Measurements from ENCODE around the gene CLEC2L. TPM values are rescaled to one million over a fixed set of nuclear protein-coding genes. Genes with fewer than 3 reads are reported as not detected.

CLEC2L gene
- total RNA-seq, 1 donor from 2014 or later, result not detected

GRCh38 chr7:139502226-139502625 lies 21.3 kb upstream of the CLEC2L start:
- Histone ChIP-seq H3K27me3 (no peaks in the 10 kb centered on the region), H3K27ac (no peak overlapping the region), H3K4me3 (no peak overlapping the region), H3K9me3 (no peaks in the 10 kb centered on the region), H3K36me3 (no peaks in the 10 kb centered on the region), H3K4me1 (no peaks in the 10 kb centered on the region)
- DNase-seq (no peak), ATAC-seq (no peak)
- TF ChIP-seq CTCF (IDR thresholded peaks at IDR 0.05), result no peak
- intact Hi-C loops (cut with DNase I), result no loop called here

GRCh38 chr7:139505563-139505962 lies 17.9 kb upstream of the CLEC2L start:
- H3K9me3 ChIP-seq, result no peaks in the 10 kb centered on the region
- H3K27ac ChIP-seq, result no peak overlapping the region
- H3K36me3 ChIP-seq, result no peaks in the 10 kb centered on the region
- DNase-seq (no peak), ATAC-seq (peak; percentile 24)
- H3K4me3 ChIP-seq, result no peak overlapping the region
- H3K4me1 ChIP-seq, result no peaks in the 10 kb centered on the region
- peak; percentile 11 for TF ChIP-seq CTCF (IDR thresholded peaks at IDR 0.05)
- no peaks in the 10 kb centered on the region for H3K27me3 ChIP-seq
- intact Hi-C loops (cut with DNase I), result no loop called here

DNA sequence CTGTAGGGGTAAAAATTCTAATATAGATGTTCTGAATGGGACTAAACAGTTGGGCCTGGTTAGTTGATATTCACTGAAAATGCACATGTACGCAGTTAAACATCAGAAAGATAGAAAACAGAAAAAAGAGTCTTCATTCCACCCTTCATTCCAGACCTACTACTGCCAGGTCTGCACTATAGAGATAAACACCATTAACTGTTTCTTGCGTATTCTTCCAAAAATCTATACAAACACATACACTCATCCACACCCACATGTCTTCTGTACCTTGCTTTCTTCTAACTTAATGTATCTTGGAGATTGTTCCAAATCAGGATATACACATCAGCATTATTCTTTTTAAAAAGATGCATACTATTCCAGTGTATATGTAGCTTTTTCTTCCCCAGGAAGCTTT lies 13.9 kb upstream of the CLEC2L start:
- Histone ChIP-seq H3K4me1 (no peaks in the 10 kb centered on the region), H3K27ac (no peak overlapping the region), H3K27me3 (no peaks in the 10 kb centered on the region), H3K4me3 (no peak overlapping the region), H3K9me3 (no peaks in the 10 kb centered on the region), H3K36me3 (no peaks in the 10 kb centered on the region)
- no peak for ATAC-seq
- DNase-seq, result no peak
- no peak for TF ChIP-seq CTCF (IDR thresholded peaks at IDR 0.05)
- intact Hi-C loops (cut with DNase I), result no loop called here

DNA sequence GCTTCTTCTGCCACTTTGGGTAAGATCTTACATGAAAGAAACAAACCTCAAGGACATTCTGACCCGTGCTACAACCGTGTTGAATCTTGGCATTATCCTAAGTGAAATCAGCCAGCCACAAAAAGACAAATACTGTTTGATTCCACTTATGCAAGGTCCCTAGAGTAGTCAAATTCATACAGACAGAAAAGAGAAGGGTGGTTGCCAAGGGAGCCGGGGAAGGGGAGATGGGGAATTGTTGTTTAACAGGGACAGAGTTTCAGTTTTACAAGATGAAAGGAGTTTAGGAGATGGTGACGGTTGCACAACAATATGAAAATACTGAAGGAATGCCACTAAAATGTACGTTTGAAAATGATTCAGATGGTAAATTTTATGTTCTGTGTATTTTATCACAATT lies 12.2 kb upstream of the CLEC2L start:
- no peak overlapping the region for H3K27ac ChIP-seq
- DNase-seq, result no peak
- no peak overlapping the region for H3K4me3 ChIP-seq
- H3K9me3 ChIP-seq, result no peaks in the 10 kb centered on the region
- intact Hi-C loops (cut with DNase I), result no loop called here
- TF ChIP-seq CTCF (IDR thresholded peaks at IDR 0.05), result no peak
- no peaks in the 10 kb centered on the region for H3K4me1 ChIP-seq
- ATAC-seq, result no peak
- H3K36me3 ChIP-seq, result no peaks in the 10 kb centered on the region
- no peaks in the 10 kb centered on the region for H3K27me3 ChIP-seq

DNA sequence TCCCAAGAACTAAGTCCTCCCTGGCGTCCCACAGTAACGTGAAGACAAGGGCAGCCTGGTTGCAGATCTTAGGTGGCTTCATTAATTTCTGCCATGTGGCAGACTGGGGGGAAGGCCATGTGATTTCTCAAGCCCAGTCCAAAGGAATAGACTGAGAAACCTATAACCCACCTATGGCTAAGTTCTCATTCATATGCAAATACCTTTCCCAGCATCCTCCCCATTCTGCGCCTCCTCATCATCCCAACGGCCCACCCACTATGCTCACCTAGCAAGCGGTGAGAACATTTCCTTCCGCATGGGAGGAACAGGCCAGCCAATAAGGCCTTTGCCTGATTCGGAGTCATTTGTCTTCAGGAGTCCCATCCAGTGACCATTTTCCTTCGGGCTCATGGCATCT lies 8.2 kb upstream of the CLEC2L start:
- no peak for TF ChIP-seq CTCF (IDR thresholded peaks at IDR 0.05)
- no peaks in the 10 kb centered on the region for H3K9me3 ChIP-seq

GRCh38 chr7:139521439-139521838 lies 2.0 kb upstream of the CLEC2L start:
- no peak for TF ChIP-seq CTCF (IDR thresholded peaks at IDR 0.05)
- Histone ChIP-seq H3K36me3 (no peaks in the 10 kb centered on the region), H3K4me3 (no peak overlapping the region), H3K27me3 (peaks cover 25% of the 10 kb centered on the region), H3K27ac (no peak overlapping the region), H3K9me3 (no peaks in the 10 kb centered on the region), H3K4me1 (no peaks in the 10 kb centered on the region)
- ATAC-seq, result no peak
- intact Hi-C loops (cut with DNase I), result no loop called here
- no peak for DNase-seq

More for the DNA sequence above, 8.2 kb upstream of the CLEC2L start:
- ATAC-seq, result no peak
- Histone ChIP-seq H3K27me3 (no peaks in the 10 kb centered on the region), H3K4me3 (no peak overlapping the region), H3K36me3 (no peaks in the 10 kb centered on the region), H3K4me1 (no peaks in the 10 kb centered on the region), H3K27ac (no peak overlapping the region)
- no peak for DNase-seq
- intact Hi-C loops (cut with DNase I), result no loop called here
